ENCODE measurements around the gene KIF16B. TPM values are rescaled to one million over a fixed set of nuclear protein-coding genes. Genes with fewer than 3 reads are reported as not detected.

KIF16B gene
- total RNA-seq, 1 donor from 2014 or later, result 27.0 TPM

GRCh38 chr20:16515046-16515445 is 58.2 kb downstream of the KIF16B start:
- Mint-ChIP-seq H3K36me3 (ENCODE audit: unreplicated experiment) (no peaks in the 10 kb centered on the region), H3K9me3 (ENCODE audit: unreplicated experiment) (no peaks in the 10 kb centered on the region), H3K4me3 (ENCODE audit: unreplicated experiment) (no peak overlapping the region), H3K4me1 (ENCODE audit: low read depth, unreplicated experiment) (peaks cover 34% of the 10 kb centered on the region), H3K27ac (ENCODE audit: unreplicated experiment) (no peak overlapping the region), H3K27me3 (ENCODE audit: unreplicated experiment) (peaks cover 1% of the 10 kb centered on the region)
- no peak for DNase-seq
- TF ChIP-seq CTCF (IDR thresholded peaks at IDR 0.05; ENCODE audit: partially characterized antibody, unreplicated experiment), result no peak

GRCh38 chr20:16514140-16514539 is 59.1 kb downstream of the KIF16B start:
- H3K4me1 Mint-ChIP-seq (ENCODE audit: low read depth, unreplicated experiment), result peaks cover 26% of the 10 kb centered on the region
- H3K4me3 Mint-ChIP-seq (ENCODE audit: unreplicated experiment), result no peak overlapping the region
- no peaks in the 10 kb centered on the region for H3K9me3 Mint-ChIP-seq (ENCODE audit: unreplicated experiment)
- H3K27me3 Mint-ChIP-seq (ENCODE audit: unreplicated experiment), result peaks cover 1% of the 10 kb centered on the region
- DNase-seq, result no peak
- H3K36me3 Mint-ChIP-seq (ENCODE audit: unreplicated experiment), result no peaks in the 10 kb centered on the region
- no peak overlapping the region for H3K27ac Mint-ChIP-seq (ENCODE audit: unreplicated experiment)
- no peak for TF ChIP-seq CTCF (IDR thresholded peaks at IDR 0.05; ENCODE audit: partially characterized antibody, unreplicated experiment)

- Mint-ChIP-seq H3K36me3 (ENCODE audit: unreplicated experiment) (no peaks in the 10 kb centered on the region), H3K27ac (ENCODE audit: unreplicated experiment) (no peak overlapping the region), H3K27me3 (ENCODE audit: unreplicated experiment) (no peaks in the 10 kb centered on the region), H3K9me3 (ENCODE audit: unreplicated experiment) (no peaks in the 10 kb centered on the region), H3K4me1 (ENCODE audit: low read depth, unreplicated experiment) (peaks cover 4% of the 10 kb centered on the region), H3K4me3 (ENCODE audit: unreplicated experiment) (no peak overlapping the region)
- TF ChIP-seq CTCF (IDR thresholded peaks at IDR 0.05; ENCODE audit: partially characterized antibody, unreplicated experiment), result no peak
- DNase-seq, result no peak
These were observed 67.4 kb downstream of the KIF16B start for GRCh38 chr20:16505894-16506293.

GRCh38 chr20:16501301-16501700 is 71.9 kb downstream of the KIF16B start:
- no peaks in the 10 kb centered on the region for H3K9me3 Mint-ChIP-seq (ENCODE audit: unreplicated experiment)
- H3K4me1 Mint-ChIP-seq (ENCODE audit: low read depth, unreplicated experiment), result peaks cover 14% of the 10 kb centered on the region
- no peaks in the 10 kb centered on the region for H3K36me3 Mint-ChIP-seq (ENCODE audit: unreplicated experiment)
- no peak for DNase-seq
- no peak overlapping the region for H3K27ac Mint-ChIP-seq (ENCODE audit: unreplicated experiment)
- no peak overlapping the region for H3K4me3 Mint-ChIP-seq (ENCODE audit: unreplicated experiment)
- H3K27me3 Mint-ChIP-seq (ENCODE audit: unreplicated experiment), result no peaks in the 10 kb centered on the region
- no peak for TF ChIP-seq CTCF (IDR thresholded peaks at IDR 0.05; ENCODE audit: partially characterized antibody, unreplicated experiment)

- DNase-seq, result no peak
- no peak for TF ChIP-seq CTCF (IDR thresholded peaks at IDR 0.05; ENCODE audit: partially characterized antibody, unreplicated experiment)
- H3K36me3 Mint-ChIP-seq (ENCODE audit: unreplicated experiment), result no peaks in the 10 kb centered on the region
- H3K9me3 Mint-ChIP-seq (ENCODE audit: unreplicated experiment), result no peaks in the 10 kb centered on the region
- H3K4me3 Mint-ChIP-seq (ENCODE audit: unreplicated experiment), result no peak overlapping the region
- no peak overlapping the region for H3K27ac Mint-ChIP-seq (ENCODE audit: unreplicated experiment)
- peaks cover 10% of the 10 kb centered on the region for H3K4me1 Mint-ChIP-seq (ENCODE audit: low read depth, unreplicated experiment)
- no peaks in the 10 kb centered on the region for H3K27me3 Mint-ChIP-seq (ENCODE audit: unreplicated experiment)
These were observed 73.1 kb downstream of the KIF16B start for GRCh38 chr20:16500197-16500596.
